Spleen (tissue), 11 donors: ENCODE data around the gene ARHGEF10L. TPM values are rescaled to one million over a fixed set of nuclear protein-coding genes. Genes with fewer than 3 reads are reported as not detected.

ENCODE experiments used
- DNase-seq: peaks from one replicate; pipeline ENCODE4 v3.0.0-alpha.2; 2020
- H3K27ac ChIP-seq, 8 donors: fragments of 200-600 bp; sonication (generic) in 7 of 8; 1 replicate in 4 of 8; 2 replicates in 4 of 8; pipeline versions ENCODE4 v1.5.0 to v1.8.0; 2016 to 2021; ENCODE audit warnings: inconsistent platforms in 4 of 8, mild to moderate bottlenecking in 4 of 8, moderate library complexity in 1 of 8
- H3K27me3 ChIP-seq, 7 donors: fragments of 200-600 bp; sonication (generic) in 6 of 7; replicated peaks in 1 of 7; 1 replicate in 4 of 7; 2 replicates in 3 of 7; pipeline versions ENCODE4 v1.5.0 to v1.8.0; 2016 to 2021; ENCODE audit warnings: inconsistent platforms in 3 of 7, mild to moderate bottlenecking in 1 of 7
- H3K36me3 ChIP-seq, 6 donors: fragments of 200-600 bp; sonication (generic) in 5 of 6; 1 replicate in 4 of 6; 2 replicates in 2 of 6; pipeline versions ENCODE4 v1.5.0 to v1.8.0; 2016 to 2021; ENCODE audit warnings: inconsistent platforms in 2 of 6
- H3K4me1 ChIP-seq, 6 donors: fragments of 200-600 bp; sonication (generic) in 5 of 6; 1 replicate in 3 of 6; 2 replicates in 3 of 6; pipeline versions ENCODE4 v1.5.0 to v1.8.0; 2016 to 2021; ENCODE audit warnings: inconsistent platforms in 3 of 6
- H3K4me3 ChIP-seq, 8 donors: fragments of 200-600 bp; sonication (generic) in 7 of 8; 1 replicate in 4 of 8; 2 replicates in 4 of 8; pipeline versions ENCODE4 v1.5.0 to v1.8.0; 2016 to 2021; ENCODE audit warnings: inconsistent platforms in 4 of 8, mild to moderate bottlenecking in 4 of 8, moderate library complexity in 2 of 8
- H3K9me3 ChIP-seq, 8 donors: fragments of 200-600 bp; sonication (generic) in 7 of 8; 1 replicate in 4 of 8; 2 replicates in 4 of 8; pipeline versions ENCODE4 v1.5.0 to v1.8.0; 2016 to 2021; ENCODE audit warnings: inconsistent platforms in 4 of 8
- POLR2A ChIP-seq, 3 donors: fragments of 450-650 bp; IDR thresholded peaks; one replicate each; pipeline ENCODE4 v1.5.1; 2017; ENCODE audit warnings: antibody characterized with exemption in 3 of 3, mild to moderate bottlenecking in 1 of 3
- POLR2AphosphoS5 ChIP-seq, 3 donors: sonication (generic); formaldehyde crosslinking; IDR thresholded peaks; one replicate each; pipeline ENCODE4 v1.5.1; 2017; ENCODE audit warnings: antibody characterized with exemption in 3 of 3
- WGBS, 5 donors: extraction: QIAGEN DNeasy Blood & Tissue Kit in 3 of 5; methylation state at CpG; one replicate each; pipeline versions ENCODE4 v1.1.5 to v1.1.7; 2013 to 2018; 5-methylcytosine and 5-hydroxymethylcytosine counted together
- intact Hi-C: fragments of 100-400 bp; cut with DNase I; formaldehyde crosslinking; loops from one replicate; pipeline ENCODE4 v1.15.0; 2023; ENCODE audit warnings: low total_unique reads
- polyA plus RNA-seq, 3 donors: library from polyadenylated mRNA; stranded (reverse); fragments of 200-250 nt; gene quantifications; one replicate each; pipeline ENCODE4 v1.2.1, GENCODE V29; 2013
- total RNA-seq, 7 donors: library from RNA; depleted of rRNA in 3 of 7; stranded (reverse); fragments of >200 nt in 3 of 7; fragmentation: NEBNext Ultra II Directional in 4 of 7; extraction: Animal tissue kit (Norgen Biotek cat#: 25700) in 4 of 7; gene quantifications; one replicate each; pipeline versions ENCODE4 v1.1.0 to v1.2.1, GENCODE V29; 2016 to 2021
- TF ChIP-seq, protein P1 (sequence below), 11 experiments: fragments of 200-600 bp in 7 of 11; fragments of 450-650 bp in 4 of 11; sonication (generic) in 4 of 11; IDR thresholded peaks in 8 of 11; conservative IDR thresholded peaks in 3 of 11; 1 replicate in 7 of 11; 2 replicates in 4 of 11; pipeline versions ENCODE4 v1.4.0 to v1.8.0; 2016 to 2021; ENCODE audit warnings: antibody characterized with exemption in 11 of 11, inconsistent platforms in 4 of 11, mild to moderate bottlenecking in 1 of 11
- donor health status: healthy with polysubstance abuse.
- donor health status: DM: no; HTN: no; CAD: no; lungs with moderate emphysema.
- donor health status: DM: no; HTN: no; CAD: no.
- donor health status: Bipolar disorder and iron deficiency.
- donor health status: healthy.
- donor health status: DM: no; HTN: no; CAD: no.
- donor health status: DM: yes; HTN: yes; CAD: no.

The ARHGEF10L gene
- total and polyA plus RNA-seq, 10 donors = 10.0 to 40.9 (median 21.4) TPM

DNA sequence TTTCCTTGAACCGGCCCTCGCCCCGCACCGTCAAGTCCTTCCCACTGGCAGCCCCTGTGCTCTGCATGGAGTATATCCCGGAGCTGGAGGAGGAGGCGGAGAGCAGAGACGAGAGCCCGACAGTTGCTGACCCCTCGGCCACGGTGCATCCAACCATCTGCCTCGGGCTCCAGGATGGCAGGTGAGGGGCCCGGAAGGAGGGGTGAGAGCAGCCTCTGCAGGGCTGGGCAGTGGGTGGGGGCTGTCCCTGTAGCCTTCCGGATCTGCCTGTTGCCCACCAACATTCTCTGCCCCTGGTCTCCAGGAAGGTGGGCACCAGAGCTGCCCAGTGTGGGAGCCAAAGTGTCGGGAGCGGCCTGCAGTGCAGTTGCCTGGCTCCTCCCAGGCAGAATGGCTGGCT is 116.4 kb downstream of the ARHGEF10L start:
- no peak overlapping the region for H3K27ac ChIP-seq
- H3K36me3 ChIP-seq = peaks cover 0 to 96% (median 11%) of the 10 kb centered on the region in 6 donors
- 88 to 95% (median 91%) methylated on average over 12 to 15 of the region's 15 CpGs for WGBS, 5 donors
- TF ChIP-seq POLR2AphosphoS5 (IDR thresholded peaks at IDR 0.05) (no peak), POLR2A (IDR thresholded peaks at IDR 0.05) (no peak)
- TF ChIP-seq, protein P1, sequence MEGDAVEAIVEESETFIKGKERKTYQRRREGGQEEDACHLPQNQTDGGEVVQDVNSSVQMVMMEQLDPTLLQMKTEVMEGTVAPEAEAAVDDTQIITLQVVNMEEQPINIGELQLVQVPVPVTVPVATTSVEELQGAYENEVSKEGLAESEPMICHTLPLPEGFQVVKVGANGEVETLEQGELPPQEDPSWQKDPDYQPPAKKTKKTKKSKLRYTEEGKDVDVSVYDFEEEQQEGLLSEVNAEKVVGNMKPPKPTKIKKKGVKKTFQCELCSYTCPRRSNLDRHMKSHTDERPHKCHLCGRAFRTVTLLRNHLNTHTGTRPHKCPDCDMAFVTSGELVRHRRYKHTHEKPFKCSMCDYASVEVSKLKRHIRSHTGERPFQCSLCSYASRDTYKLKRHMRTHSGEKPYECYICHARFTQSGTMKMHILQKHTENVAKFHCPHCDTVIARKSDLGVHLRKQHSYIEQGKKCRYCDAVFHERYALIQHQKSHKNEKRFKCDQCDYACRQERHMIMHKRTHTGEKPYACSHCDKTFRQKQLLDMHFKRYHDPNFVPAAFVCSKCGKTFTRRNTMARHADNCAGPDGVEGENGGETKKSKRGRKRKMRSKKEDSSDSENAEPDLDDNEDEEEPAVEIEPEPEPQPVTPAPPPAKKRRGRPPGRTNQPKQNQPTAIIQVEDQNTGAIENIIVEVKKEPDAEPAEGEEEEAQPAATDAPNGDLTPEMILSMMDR (IDR thresholded peaks at IDR 0.05 in 8 of 11, conservative IDR thresholded peaks at IDR 0.05 in 3 of 11) = no peak
- H3K27me3 ChIP-seq = no peaks in the 10 kb centered on the region
- intact Hi-C loops = no loop called here
- H3K9me3 ChIP-seq = no peaks in the 10 kb centered on the region
- H3K4me3 ChIP-seq = no peak overlapping the region
- DNase-seq = no peak
- H3K4me1 ChIP-seq = peaks cover 0 to 3% (median 0%) of the 10 kb centered on the region in 6 donors

DNA sequence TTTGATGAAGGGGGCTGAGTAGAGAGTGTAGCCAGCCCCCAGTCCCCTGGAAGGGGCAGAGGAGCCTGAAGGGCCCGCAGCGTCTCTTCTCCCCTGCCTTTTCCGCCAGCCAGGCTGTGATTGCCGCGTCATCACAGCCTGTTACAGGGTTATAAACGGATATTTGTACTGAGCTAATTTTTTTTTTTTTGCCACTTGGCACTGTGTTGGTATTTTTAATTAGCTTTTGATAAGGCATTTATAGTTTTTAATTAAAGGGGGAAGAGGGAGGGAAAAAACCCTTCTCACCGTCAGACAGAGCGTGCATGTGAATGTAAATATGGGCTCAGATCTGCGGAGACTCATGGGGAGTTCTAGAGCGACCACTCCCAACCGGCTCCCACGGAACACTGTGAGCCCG is 117.9 kb downstream of the ARHGEF10L start:
- Histone ChIP-seq H3K4me3 (no peak overlapping the region), H3K27ac (no peak overlapping the region), H3K27me3 (no peaks in the 10 kb centered on the region), H3K9me3 (no peaks in the 10 kb centered on the region), H3K4me1 (peaks cover 0 to 3% (median 0%) of the 10 kb centered on the region in 6 donors), H3K36me3 (peaks cover 0 to 90% (median 11%) of the 10 kb centered on the region in 6 donors)
- DNase-seq = no peak
- TF ChIP-seq POLR2A (IDR thresholded peaks at IDR 0.05) (no peak), POLR2AphosphoS5 (IDR thresholded peaks at IDR 0.05) (no peak)
- TF ChIP-seq, protein P1 (IDR thresholded peaks at IDR 0.05 in 8 of 11, conservative IDR thresholded peaks at IDR 0.05 in 3 of 11) = no peak
- WGBS, 5 donors = 87 to 95% (median 89%) methylated on average over 13 of the region's 13 CpGs
- intact Hi-C loops = no loop called here

DNA sequence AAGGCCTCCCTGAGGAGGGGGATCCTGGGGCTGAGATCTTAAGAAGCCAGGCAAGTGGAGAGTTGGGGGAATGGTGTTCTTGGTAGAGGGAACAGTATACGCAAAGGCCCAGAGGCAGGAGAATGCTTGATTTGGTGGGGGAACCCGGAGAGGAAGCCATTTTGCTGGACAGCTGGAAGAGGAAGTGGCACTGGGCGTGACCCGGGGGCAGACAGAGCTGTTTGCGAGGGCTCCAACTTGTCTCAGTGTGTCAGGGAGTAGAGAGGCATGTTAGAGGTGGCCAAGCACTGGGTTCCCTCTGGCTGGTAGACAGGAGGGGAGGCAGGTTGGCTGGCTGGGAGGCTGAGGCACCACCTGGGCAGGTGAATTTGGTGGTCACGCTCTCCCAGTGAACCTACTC is 119.3 kb downstream of the ARHGEF10L start:
- no peak for DNase-seq
- no peak overlapping the region for H3K4me3 ChIP-seq
- H3K36me3 ChIP-seq = peaks cover 0 to 86% (median 11%) of the 10 kb centered on the region in 6 donors
- H3K27me3 ChIP-seq = no peaks in the 10 kb centered on the region
- H3K27ac ChIP-seq = no peak overlapping the region
- intact Hi-C loops = no loop called here
- peaks cover 0 to 3% (median 0%) of the 10 kb centered on the region in 6 donors for H3K4me1 ChIP-seq
- no peaks in the 10 kb centered on the region for H3K9me3 ChIP-seq
- no peak for TF ChIP-seq POLR2A (IDR thresholded peaks at IDR 0.05)
- TF ChIP-seq, protein P1 (IDR thresholded peaks at IDR 0.05 in 8 of 11, conservative IDR thresholded peaks at IDR 0.05 in 3 of 11) = no peak
- TF ChIP-seq POLR2AphosphoS5 (IDR thresholded peaks at IDR 0.05) = no peak
- WGBS, 5 donors = 61 to 66% (median 63%) methylated on average over 6 of the region's 6 CpGs

DNA sequence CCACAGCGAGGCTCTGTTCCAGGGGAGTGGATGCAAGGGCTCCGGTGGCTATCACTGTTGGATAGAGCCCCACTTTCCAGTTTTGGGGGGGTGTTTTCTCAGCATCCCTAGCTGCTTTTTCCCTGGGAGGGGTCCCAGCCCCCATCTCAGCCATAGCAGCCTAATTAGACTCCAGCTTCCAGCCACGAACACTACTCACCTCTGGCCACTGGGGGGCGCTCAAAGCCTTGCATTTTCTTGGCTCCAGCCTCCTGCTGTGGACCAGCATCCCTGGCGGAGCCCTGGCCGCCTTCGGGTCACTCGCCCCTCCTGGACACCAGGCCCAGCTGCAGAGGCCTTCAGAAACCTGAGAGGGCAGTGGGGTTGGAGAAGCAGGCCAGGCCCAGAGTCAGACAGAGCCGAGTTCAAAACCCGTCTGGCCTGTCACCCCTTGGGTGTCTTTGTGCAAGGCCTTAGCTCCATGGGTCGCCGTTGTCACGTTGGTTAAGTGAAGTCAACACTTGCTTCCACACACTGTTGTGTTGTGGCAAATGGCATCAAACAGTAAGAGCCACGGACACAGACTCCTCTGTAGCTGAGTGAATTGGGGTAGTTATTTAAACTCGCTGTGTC is 122.2 kb downstream of the ARHGEF10L start:
- no peak overlapping the region for H3K27ac ChIP-seq
- peak; percentile 83 for DNase-seq
- no peak overlapping the region for H3K4me3 ChIP-seq
- H3K36me3 ChIP-seq = peaks cover 0 to 88% (median 17%) of the 10 kb centered on the region in 6 donors
- H3K9me3 ChIP-seq = no peaks in the 10 kb centered on the region
- 55 to 61% (median 57%) methylated on average over 14 to 15 of the region's 15 CpGs for WGBS, 5 donors
- intact Hi-C loops = loop anchor here (5.0 kb wide), 1 partner anchor 436 kb away; no protein-coding TSS in a partner anchor
- no peaks in the 10 kb centered on the region for H3K27me3 ChIP-seq
- TF ChIP-seq, protein P1 (IDR thresholded peaks at IDR 0.05 in 8 of 11, conservative IDR thresholded peaks at IDR 0.05 in 3 of 11) = peak; percentile 39 to 84 (median 71)
- no peak for TF ChIP-seq POLR2AphosphoS5 (IDR thresholded peaks at IDR 0.05)
- peaks cover 0 to 3% (median 0%) of the 10 kb centered on the region in 6 donors for H3K4me1 ChIP-seq
